Heart left ventricle (tissue), 16 donors: Measurements from ENCODE around the gene ATXN2L. TPM values are rescaled to one million over a fixed set of nuclear protein-coding genes. Genes with fewer than 3 reads are reported as not detected.

Experiments
- ATAC-seq, 4 donors: fragments of 200-7000 bp; cut with Tn5 transposase; one replicate each; pipeline ENCODE4 v1.9.1; 2020 to 2022; ENCODE audit warnings: moderate library complexity in 4 of 4, mild to moderate bottlenecking in 3 of 4, moderate number of reproducible peaks in 1 of 4
- DNase-seq, 5 donors: peaks; one replicate each; pipeline ENCODE4 v3.0.0-alpha.2; 2020
- H3K27ac ChIP-seq, 12 donors: fragments of 200-600 bp; sonication (generic) in 4 of 12; one replicate each; pipeline versions ENCODE4 v1.5.0 to v1.8.0; 2016 to 2022; ENCODE audit warnings: mild to moderate bottlenecking in 2 of 12
- H3K27me3 ChIP-seq, 9 donors: fragments of 200-600 bp; sonication (generic) in 2 of 9; one replicate each; pipeline versions ENCODE4 v1.5.1 to v1.8.0; 2016 to 2022; ENCODE audit warnings: mild to moderate bottlenecking in 3 of 9
- H3K36me3 ChIP-seq, 9 donors: fragments of 200-600 bp; sonication (generic) in 2 of 9; one replicate each; pipeline versions ENCODE4 v1.5.0 to v1.8.0; 2018 to 2022; ENCODE audit warnings: mild to moderate bottlenecking in 2 of 9
- H3K4me1 ChIP-seq, 12 donors: fragments of 200-600 bp; sonication (generic) in 4 of 12; one replicate each; pipeline versions ENCODE4 v1.5.0 to v1.8.0; 2016 to 2022; ENCODE audit warnings: mild to moderate bottlenecking in 3 of 12
- H3K4me3 ChIP-seq, 12 donors: fragments of 200-600 bp; sonication (generic) in 4 of 12; one replicate each; pipeline versions ENCODE4 v1.5.0 to v1.8.0; 2017 to 2022; ENCODE audit warnings: mild to moderate bottlenecking in 9 of 12, moderate library complexity in 4 of 12
- H3K9me3 ChIP-seq, 12 donors: fragments of 200-600 bp; sonication (generic) in 4 of 12; one replicate each; pipeline versions ENCODE4 v1.5.0 to v1.8.0; 2016 to 2022; ENCODE audit warnings: mild to moderate bottlenecking in 1 of 12
- CTCF ChIP-seq, 12 donors: fragments of 200-600 bp; sonication (generic) in 4 of 12; IDR thresholded peaks; one replicate each; pipeline versions ENCODE4 v1.5.0 to v1.8.0; 2018 to 2022; ENCODE audit warnings: antibody characterized with exemption in 12 of 12, mild to moderate bottlenecking in 5 of 12
- POLR2A ChIP-seq, 2 donors: fragments of 450-650 bp; IDR thresholded peaks; one replicate each; pipeline ENCODE4 v1.6.1; 2017; ENCODE audit warnings: antibody characterized with exemption in 2 of 2, mild to moderate bottlenecking in 2 of 2, moderate library complexity in 2 of 2
- WGBS, 4 donors: extraction: QIAGEN DNeasy Blood & Tissue Kit in 2 of 4; methylation state at CpG; one replicate each; pipeline versions ENCODE4 v1.1.5 to v1.1.7; 2013 to 2018; 5-methylcytosine and 5-hydroxymethylcytosine counted together
- intact Hi-C, 10 donors: fragments of 100-400 bp; cut with DNase I; formaldehyde crosslinking; loops; one replicate each; pipeline versions ENCODE4 v1.11.1 to v1.14.2; 2022
- polyA plus RNA-seq, 2 donors: library from polyadenylated mRNA; stranded (reverse); fragments of 200-250 nt; gene quantifications; one replicate each; pipeline ENCODE4 v1.2.3, GENCODE V29; 2013
- total RNA-seq, 9 donors: library from RNA; depleted of rRNA in 2 of 9; stranded (reverse); fragments of >200 nt in 2 of 9; fragmentation: NEBNext Ultra II Directional in 3 of 9; extraction: Animal tissue kit (Norgen Biotek cat#: 25700) in 3 of 9; gene quantifications; one replicate each; pipeline versions ENCODE4 v1.1.0 to v1.2.4, GENCODE V29; 2016 to 2023
- donor health status: ischemic (EF 13 %, LVEDD 7.1; RV severe dilation, severe dysfunction).
- donor health status: healthy with polysubstance abuse.
- donor health status: DM: no; HTN: yes; CAD: no.
- donor health status: DM: no; HTN: no; CAD: no.
- donor health status: ischemic (EF 25% LVEDD 6.9; RV normal size, moderate dysfunction).
- donor health status: ischemic (EF 25% LVEDD 5.7; RV mildly dilated, moderate dysfunction).
- donor health status: healthy.
- donor health status: DM: yes; HTN: yes; CAD: no.
- donor health status: ischemic (EF 35%, LVEDD 5.7; RV mildly dilated, moderate dysfunction).
- donor health status: nonischemic (EF 11% LVEDD 7.7; RV severe dilation, severe dysfunction).
- donor health status: DM: yes; HTN: yes; CAD: no.
- donor health status: PGD.
- donor health status: ischemic (EF 29% LVEDD 5.4; RV normal size, mild dysfunction).
- donor health status: nonischemic (EF 23%, LVEDD 6.1; RV moderate dilation, normal function).

Gene ATXN2L
- total and polyA plus RNA-seq, 11 donors, result 33.7 to 73.9 (median 44.8) TPM

DNA sequence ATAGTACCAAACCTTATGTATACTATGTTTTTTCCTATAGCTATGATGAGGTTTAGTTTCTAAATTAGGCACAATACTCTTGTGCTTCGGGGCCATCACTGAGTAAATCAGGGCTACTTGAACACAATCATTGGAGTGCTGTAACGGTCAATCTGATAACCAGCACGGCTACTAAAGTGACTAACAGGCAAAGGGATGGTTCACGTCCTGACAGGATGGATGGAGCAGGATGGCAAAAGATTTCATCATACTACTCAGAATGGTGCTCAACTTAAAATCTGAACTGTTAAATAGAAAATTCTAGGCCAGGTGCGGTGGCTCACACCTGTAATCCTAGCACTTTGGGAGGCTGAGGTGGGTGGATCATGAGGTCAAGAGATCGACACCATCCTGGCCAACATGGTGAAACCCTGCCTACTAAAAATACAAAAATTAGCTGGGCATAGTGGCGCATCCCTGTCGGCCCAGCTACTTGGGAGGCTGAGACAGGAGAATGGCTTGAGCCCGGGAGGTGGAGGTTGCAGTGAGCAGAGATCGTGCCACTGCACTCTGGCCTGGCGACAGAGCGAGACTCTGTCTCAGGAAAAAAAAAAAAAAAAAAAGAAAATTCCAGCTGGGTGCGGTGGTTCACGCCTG, 16.3 kb downstream of the ATXN2L start:
- ATAC-seq (no peak), DNase-seq (no peak)
- Histone ChIP-seq H3K4me3 (no peak overlapping the region), H3K27me3 (no peaks in the 10 kb centered on the region), H3K9me3 (no peaks in the 10 kb centered on the region), H3K27ac (no peak overlapping the region), H3K36me3 (peaks cover 0 to 86% (median 75%) of the 10 kb centered on the region in 9 donors), H3K4me1 (no peaks in the 10 kb centered on the region)
- intact Hi-C loops, result no loop called here
- 94 to 97% (median 95%) methylated on average over 14 of the region's 14 CpGs for WGBS, 4 donors
- no peak for TF ChIP-seq CTCF (IDR thresholded peaks at IDR 0.05)
- no peak for TF ChIP-seq POLR2A (IDR thresholded peaks at IDR 0.05)

DNA sequence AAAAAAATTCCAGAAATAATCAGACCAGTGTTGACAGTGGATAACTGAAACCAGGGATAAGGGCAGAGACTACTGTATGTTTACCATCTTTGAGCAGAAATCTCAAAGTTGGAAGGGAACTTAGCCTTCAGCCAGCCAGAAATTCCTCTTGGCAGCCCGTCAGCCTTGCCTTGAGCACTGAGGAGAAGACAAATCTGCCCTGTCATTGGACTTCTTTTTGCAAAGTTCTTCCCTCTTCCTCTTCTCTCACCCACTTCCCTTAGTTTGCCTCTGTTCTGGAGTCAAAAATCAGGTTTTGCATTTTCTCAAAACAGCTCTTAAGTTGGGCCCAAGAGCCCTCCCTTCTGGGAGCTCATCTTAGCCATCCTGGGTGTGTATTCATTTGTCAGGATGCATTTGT, 17.1 kb downstream of the ATXN2L start:
- H3K27ac ChIP-seq, result peak overlapping the region in 1 of 12 donors; percentile 9
- ATAC-seq (no peak), DNase-seq (no peak)
- no peaks in the 10 kb centered on the region for H3K9me3 ChIP-seq
- no peak for TF ChIP-seq CTCF (IDR thresholded peaks at IDR 0.05)
- TF ChIP-seq POLR2A (IDR thresholded peaks at IDR 0.05), result no peak
- no peaks in the 10 kb centered on the region for H3K27me3 ChIP-seq
- peaks cover 0 to 4% (median 2%) of the 10 kb centered on the region in 12 donors for H3K4me1 ChIP-seq
- no peak overlapping the region for H3K4me3 ChIP-seq
- WGBS, 4 donors, result 33 to 75% (median 42%) methylated on average over 1 of the region's 1 CpG
- intact Hi-C loops, result no loop called here
- peaks cover 0 to 86% (median 75%) of the 10 kb centered on the region in 9 donors for H3K36me3 ChIP-seq

DNA sequence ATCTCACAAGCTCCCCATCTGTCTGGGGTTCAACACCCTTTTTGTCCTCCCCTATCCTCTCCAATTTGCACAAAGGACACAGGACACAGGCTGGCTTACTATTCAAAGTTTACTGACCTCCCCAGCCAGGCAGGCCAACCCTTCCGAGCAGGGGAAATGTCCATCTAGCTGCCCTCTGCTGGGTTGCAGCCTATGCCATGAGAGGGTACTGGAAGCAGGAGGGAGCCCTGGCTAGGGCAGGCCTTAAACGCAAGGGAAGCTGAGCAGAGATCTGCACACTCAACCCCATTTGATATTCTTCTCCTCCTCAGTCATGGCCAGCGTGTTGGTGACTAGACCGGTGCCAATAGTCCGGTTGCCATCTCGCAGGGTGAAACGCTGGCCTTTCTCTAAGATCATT, 19.9 kb downstream of the ATXN2L start:
- WGBS, 4 donors, result 90 to 93% (median 91%) methylated on average over 7 of the region's 7 CpGs
- intact Hi-C loops, result no loop called here
- Histone ChIP-seq H3K27ac (no peak overlapping the region), H3K27me3 (no peaks in the 10 kb centered on the region), H3K9me3 (no peaks in the 10 kb centered on the region), H3K4me1 (peaks cover 0 to 25% (median 18%) of the 10 kb centered on the region in 12 donors), H3K4me3 (no peak overlapping the region), H3K36me3 (peaks cover 0 to 58% (median 47%) of the 10 kb centered on the region in 9 donors)
- TF ChIP-seq CTCF (IDR thresholded peaks at IDR 0.05) (no peak), POLR2A (IDR thresholded peaks at IDR 0.05) (no peak)
- ATAC-seq (no peak), DNase-seq (no peak)

DNA sequence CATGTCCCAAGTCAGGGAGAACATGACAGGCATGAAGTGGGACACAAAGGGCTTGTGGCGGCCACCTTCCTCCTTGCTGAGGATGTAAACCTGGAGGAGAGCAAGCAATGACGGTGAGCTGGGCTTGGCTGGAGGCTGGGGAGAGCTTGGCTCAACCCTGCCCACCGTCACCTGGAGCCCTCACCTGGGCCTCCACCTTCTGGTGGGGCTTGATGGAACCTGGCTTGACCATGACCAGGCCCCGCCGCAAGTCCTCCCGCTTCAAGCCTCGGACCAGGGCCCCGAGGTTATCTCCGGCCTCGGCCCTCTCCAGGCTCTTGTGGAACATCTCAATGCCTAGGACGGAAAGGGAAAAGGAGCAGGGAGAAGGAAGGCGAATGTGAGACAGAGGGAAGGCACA, 21.0 kb downstream of the ATXN2L start:
- intact Hi-C loops, result loop anchor here in 2 of 10 donors (2.0 kb wide), 1 partner anchor 19 kb away; no protein-coding TSS in a partner anchor
- Histone ChIP-seq H3K4me1 (peaks cover 0 to 25% (median 18%) of the 10 kb centered on the region in 12 donors), H3K27ac (no peak overlapping the region), H3K27me3 (no peaks in the 10 kb centered on the region), H3K36me3 (peaks cover 0 to 49% (median 42%) of the 10 kb centered on the region in 9 donors), H3K9me3 (no peaks in the 10 kb centered on the region), H3K4me3 (no peak overlapping the region)
- DNase-seq (no peak), ATAC-seq (no peak)
- TF ChIP-seq POLR2A (IDR thresholded peaks at IDR 0.05) (no peak), CTCF (IDR thresholded peaks at IDR 0.05) (no peak)
- 85 to 94% (median 92%) methylated on average over 8 to 12 of the region's 12 CpGs for WGBS, 4 donors
